Measurements from ENCODE around the gene SYT8. TPM values are rescaled to one million over a fixed set of nuclear protein-coding genes. Genes with fewer than 3 reads are reported as not detected.

Gene SYT8
- total RNA-seq, 6 experiments from 2014 or later: 0.68 TPM; not detected in 5

DNA sequence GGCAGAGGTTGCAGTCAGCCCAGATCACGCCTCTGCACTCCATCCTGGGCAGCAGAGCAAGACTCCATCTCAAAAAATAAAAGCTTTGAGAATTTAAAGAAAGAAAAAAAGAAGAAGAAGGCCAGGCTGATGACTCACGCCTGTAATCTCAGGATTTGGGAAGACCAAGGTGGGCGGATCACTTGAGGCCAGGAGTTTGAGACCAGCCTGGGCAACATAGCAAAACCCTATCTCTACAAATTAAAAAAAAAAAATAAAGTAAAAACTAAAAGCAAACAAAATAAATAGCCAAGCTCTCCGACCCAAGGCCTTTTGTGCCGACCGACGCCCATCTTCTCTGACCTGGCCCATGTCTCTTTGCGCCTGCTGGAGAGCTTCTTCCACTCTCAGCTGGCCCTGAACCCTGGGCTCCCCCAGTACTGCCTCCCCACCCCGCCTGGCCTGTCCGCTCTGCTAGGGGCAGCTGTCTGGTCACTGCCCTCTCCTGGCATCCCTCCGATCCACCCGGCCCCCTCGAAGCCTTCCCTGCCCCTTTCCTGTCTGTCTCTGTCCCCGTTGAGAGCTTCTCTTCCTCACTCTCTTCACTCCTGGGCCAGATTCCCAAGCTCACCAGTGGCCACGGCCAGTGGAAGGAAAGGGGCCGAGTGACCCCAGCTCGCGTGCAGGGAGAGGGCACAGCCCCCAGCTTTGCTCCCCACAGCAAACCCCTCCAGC, 13.3 kb downstream of the SYT8 start:
- no peak for DNase-seq
- 66% methylated on average over 13 of the region's 18 CpGs for WGBS (ENCODE audit: insufficient coverage, low coverage, low lambda C conversion rate, missing lambda C conversion rate)
- TF ChIP-seq POLR2A (IDR thresholded peaks at IDR 0.05): no peak
- TF ChIP-seq, protein P1, sequence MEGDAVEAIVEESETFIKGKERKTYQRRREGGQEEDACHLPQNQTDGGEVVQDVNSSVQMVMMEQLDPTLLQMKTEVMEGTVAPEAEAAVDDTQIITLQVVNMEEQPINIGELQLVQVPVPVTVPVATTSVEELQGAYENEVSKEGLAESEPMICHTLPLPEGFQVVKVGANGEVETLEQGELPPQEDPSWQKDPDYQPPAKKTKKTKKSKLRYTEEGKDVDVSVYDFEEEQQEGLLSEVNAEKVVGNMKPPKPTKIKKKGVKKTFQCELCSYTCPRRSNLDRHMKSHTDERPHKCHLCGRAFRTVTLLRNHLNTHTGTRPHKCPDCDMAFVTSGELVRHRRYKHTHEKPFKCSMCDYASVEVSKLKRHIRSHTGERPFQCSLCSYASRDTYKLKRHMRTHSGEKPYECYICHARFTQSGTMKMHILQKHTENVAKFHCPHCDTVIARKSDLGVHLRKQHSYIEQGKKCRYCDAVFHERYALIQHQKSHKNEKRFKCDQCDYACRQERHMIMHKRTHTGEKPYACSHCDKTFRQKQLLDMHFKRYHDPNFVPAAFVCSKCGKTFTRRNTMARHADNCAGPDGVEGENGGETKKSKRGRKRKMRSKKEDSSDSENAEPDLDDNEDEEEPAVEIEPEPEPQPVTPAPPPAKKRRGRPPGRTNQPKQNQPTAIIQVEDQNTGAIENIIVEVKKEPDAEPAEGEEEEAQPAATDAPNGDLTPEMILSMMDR (IDR thresholded peaks at IDR 0.05): no peak

DNA sequence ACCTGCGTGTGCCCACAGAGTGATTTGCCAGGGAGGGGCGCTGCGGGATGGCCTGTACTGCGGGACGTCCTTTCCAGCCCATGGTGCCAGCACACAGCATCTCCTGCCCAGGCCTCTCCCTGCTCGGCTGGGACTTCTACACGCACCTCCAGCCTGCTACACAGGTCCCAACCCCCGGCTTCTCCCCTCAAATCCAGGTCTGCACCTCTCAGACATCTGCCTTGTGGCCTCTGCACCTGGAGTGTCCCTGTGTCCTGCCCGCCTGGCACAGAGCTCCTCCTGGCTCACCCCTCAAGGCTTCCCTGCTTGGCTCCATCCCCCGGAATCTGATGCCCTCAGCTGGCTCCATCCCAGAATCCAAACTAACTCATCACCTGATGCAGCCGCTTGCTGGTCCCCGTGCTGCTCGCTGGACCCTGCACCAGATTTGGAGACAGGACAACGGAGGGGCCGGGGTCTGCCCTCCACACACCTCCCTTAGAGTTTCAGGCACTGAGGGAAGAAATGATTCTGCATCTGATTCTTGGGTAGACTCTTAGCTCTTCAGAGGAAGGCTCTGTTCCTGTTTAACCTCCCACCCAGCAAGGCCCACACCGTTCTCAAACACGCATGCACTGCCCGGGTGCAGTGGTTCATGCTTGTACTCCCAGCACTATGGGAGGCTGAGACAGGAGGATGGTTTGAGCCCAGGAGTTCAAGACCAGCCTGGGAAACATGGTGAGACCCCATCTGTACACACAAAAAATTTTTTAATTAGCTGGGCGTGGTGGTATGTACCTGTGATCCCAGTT, 14.0 kb downstream of the SYT8 start:
- 91% methylated on average over 11 of the region's 19 CpGs for WGBS (ENCODE audit: insufficient coverage, low coverage, low lambda C conversion rate, missing lambda C conversion rate)
- Histone ChIP-seq H3K27ac (no peak overlapping the region), H3K9me3 (no peaks in the 10 kb centered on the region), H3K27me3 (no peaks in the 10 kb centered on the region), H3K4me1 (no peaks in the 10 kb centered on the region), H3K4me3 (no peak overlapping the region), H3K36me3 (no peaks in the 10 kb centered on the region)
- intact Hi-C loops (cut with DNase I): no loop called here
- ATAC-seq: no peak
- no peak for DNase-seq
- TF ChIP-seq, protein P1 (IDR thresholded peaks at IDR 0.05): no peak
- no peak for TF ChIP-seq POLR2A (IDR thresholded peaks at IDR 0.05)

More for the DNA sequence above, 13.3 kb downstream of the SYT8 start:
- no peaks in the 10 kb centered on the region for H3K27me3 ChIP-seq
- no peaks in the 10 kb centered on the region for H3K4me1 ChIP-seq
- no peaks in the 10 kb centered on the region for H3K36me3 ChIP-seq
- no peaks in the 10 kb centered on the region for H3K9me3 ChIP-seq
- ATAC-seq: no peak
- H3K4me3 ChIP-seq: no peak overlapping the region
- intact Hi-C loops (cut with DNase I): no loop called here
- no peak overlapping the region for H3K27ac ChIP-seq

DNA sequence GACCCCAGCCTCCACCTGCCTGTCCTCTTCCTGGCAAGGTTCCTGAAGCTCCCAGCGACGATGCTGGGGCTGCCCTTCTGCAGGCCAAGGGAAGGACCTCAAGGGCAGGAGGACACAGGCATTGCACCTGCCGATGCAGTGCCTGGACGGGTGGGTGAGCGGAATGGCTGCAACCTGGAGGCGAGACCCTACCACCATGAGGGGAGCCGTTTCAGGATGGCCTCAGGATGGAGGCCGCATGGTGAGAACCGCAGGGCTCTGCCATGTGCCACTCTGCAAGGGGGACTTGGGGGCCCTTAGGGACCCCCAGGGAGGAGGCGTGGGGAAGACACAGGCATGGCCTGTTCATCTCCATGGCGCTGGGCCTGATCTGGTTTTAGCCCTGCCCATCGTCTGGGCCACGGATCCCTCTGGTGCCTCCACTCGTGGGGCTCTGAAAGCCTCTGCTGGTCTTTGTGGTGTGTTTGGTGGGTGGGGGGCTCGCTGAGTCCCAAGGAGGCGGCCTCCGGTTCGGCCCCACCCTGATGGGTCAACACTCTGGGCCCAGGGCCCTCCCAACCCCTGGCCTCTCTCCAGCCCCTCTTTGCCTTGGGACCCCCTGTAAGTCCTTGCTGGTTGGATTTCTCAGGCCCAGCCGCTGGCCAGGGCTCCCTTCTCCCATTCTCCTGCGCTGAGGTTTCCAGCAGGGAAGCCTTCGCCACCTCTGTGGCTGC, 16.8 kb downstream of the SYT8 start:
- DNase-seq: no peak
- H3K4me1 ChIP-seq: no peaks in the 10 kb centered on the region
- no peaks in the 10 kb centered on the region for H3K9me3 ChIP-seq
- no peaks in the 10 kb centered on the region for H3K27me3 ChIP-seq
- no peak overlapping the region for H3K4me3 ChIP-seq
- no peak for TF ChIP-seq POLR2A (IDR thresholded peaks at IDR 0.05)
- TF ChIP-seq, protein P1 (IDR thresholded peaks at IDR 0.05): no peak
- intact Hi-C loops (cut with DNase I): no loop called here
- no peaks in the 10 kb centered on the region for H3K36me3 ChIP-seq
- ATAC-seq: no peak
- 60% methylated on average over 2 of the region's 21 CpGs for WGBS (ENCODE audit: insufficient coverage, low coverage, low lambda C conversion rate, missing lambda C conversion rate)
- peak overlapping the region; percentile 31 to 70 (median 53) for H3K27ac ChIP-seq

DNA sequence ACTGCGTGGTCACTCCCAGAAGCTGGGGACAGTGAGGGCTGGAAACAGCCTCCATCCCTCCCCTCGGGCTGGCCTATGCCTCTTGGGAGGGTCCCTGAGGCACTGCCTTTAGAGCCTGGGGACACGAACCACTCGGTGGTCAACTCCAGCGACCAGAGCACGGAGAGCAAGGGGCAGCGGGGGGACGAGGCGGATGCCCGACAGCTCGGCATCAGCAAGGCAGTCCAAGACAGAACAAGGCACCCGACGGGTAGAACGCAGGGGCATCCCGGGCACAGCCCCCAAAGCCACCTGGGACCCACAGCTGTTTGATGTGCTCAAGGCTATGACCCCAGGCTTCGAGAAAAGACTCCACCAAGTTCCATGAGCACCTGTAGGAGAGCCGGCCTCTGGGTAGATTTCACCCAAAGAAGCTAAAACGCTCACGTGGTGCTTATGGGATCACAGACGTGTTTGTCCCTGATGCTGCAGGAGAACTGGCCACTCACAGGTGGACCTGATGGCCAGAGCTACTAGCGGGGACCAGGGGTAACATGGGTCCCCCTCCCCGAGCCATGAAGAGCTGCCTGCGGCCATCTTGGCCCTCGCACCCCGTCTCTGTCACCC, 17.6 kb downstream of the SYT8 start:
- no peak for DNase-seq
- 81% methylated on average over 8 of the region's 25 CpGs for WGBS (ENCODE audit: insufficient coverage, low coverage, low lambda C conversion rate, missing lambda C conversion rate)

More for the DNA sequence above, 17.6 kb downstream of the SYT8 start:
- no peaks in the 10 kb centered on the region for H3K27me3 ChIP-seq
- intact Hi-C loops (cut with DNase I): no loop called here
- no peak for ATAC-seq
- TF ChIP-seq, protein P1 (IDR thresholded peaks at IDR 0.05): no peak
- no peak for TF ChIP-seq POLR2A (IDR thresholded peaks at IDR 0.05)
- H3K9me3 ChIP-seq: no peaks in the 10 kb centered on the region
- H3K4me3 ChIP-seq: no peak overlapping the region
- H3K27ac ChIP-seq: peak overlapping the region in 2 of 3 donors; percentile 53 to 70
- no peaks in the 10 kb centered on the region for H3K4me1 ChIP-seq
- no peaks in the 10 kb centered on the region for H3K36me3 ChIP-seq

Measured in right lobe of liver (tissue), 6 donors.